Esophagus squamous epithelium (tissue), 5 donors: ENCODE measurements around the gene HLA-DPA1. TPM values are rescaled to one million over a fixed set of nuclear protein-coding genes. Genes with fewer than 3 reads are reported as not detected.

Experiments
- DNase-seq: peaks from one replicate; lab custom pipeline; 2025; lab: John Stamatoyannopoulos, UW
- H3K27ac ChIP-seq, 4 donors: fragments of 200-600 bp; sonication (generic); one replicate each; pipeline ENCODE4 v1.5.1; 2016 to 2019; ENCODE audit warnings: mild to moderate bottlenecking in 1 of 4
- H3K27me3 ChIP-seq, 4 donors: fragments of 200-600 bp; sonication (generic); 1 replicate in 3 of 4; 2 replicates in 1 of 4; pipeline versions ENCODE4 v1.5.1 to v1.6.0; 2017 to 2021; ENCODE audit warnings: antibody characterized with exemption in 1 of 4
- H3K36me3 ChIP-seq, 3 donors: fragments of 200-600 bp; sonication (generic); one replicate each; pipeline ENCODE4 v1.5.1; 2016 to 2019
- H3K4me1 ChIP-seq, 3 donors: fragments of 200-600 bp; sonication (generic); one replicate each; pipeline ENCODE4 v1.5.1; 2017 to 2019
- H3K4me3 ChIP-seq, 4 donors: fragments of 200-600 bp; sonication (generic); 1 replicate in 3 of 4; 2 replicates in 1 of 4; pipeline ENCODE4 v1.5.1; 2016 to 2019; ENCODE audit warnings: mild to moderate bottlenecking in 2 of 4, moderate library complexity in 1 of 4
- H3K9me3 ChIP-seq, 3 donors: fragments of 200-600 bp; sonication (generic); one replicate each; pipeline ENCODE4 v1.5.1; 2016 to 2019
- CTCF ChIP-seq, 6 experiments: fragments of 450-650 bp in 4 of 6; fragments of 200-600 bp in 2 of 6; sonication (generic) in 2 of 6; IDR thresholded peaks; one replicate each; pipeline ENCODE4 v1.5.1; 2016 to 2019; ENCODE audit warnings: antibody characterized with exemption in 6 of 6, mild to moderate bottlenecking in 4 of 6, moderate library complexity in 4 of 6
- POLR2A ChIP-seq, 4 donors: fragments of 450-650 bp; IDR thresholded peaks; one replicate each; pipeline ENCODE4 v1.6.1; 2017; ENCODE audit warnings: antibody characterized with exemption in 4 of 4, mild to moderate bottlenecking in 4 of 4, moderate library complexity in 3 of 4
- WGBS, 2 donors: methylation state at CpG; one replicate each; pipeline ENCODE4 v1.1.5; 2018; 5-methylcytosine and 5-hydroxymethylcytosine counted together
- intact Hi-C: fragments of 100-400 bp; cut with DNase I; formaldehyde crosslinking; loops from one replicate; pipeline ENCODE4 v1.15.0; 2022
- total RNA-seq, 4 donors: library from RNA; depleted of rRNA; stranded (reverse); fragments of >200 nt; gene quantifications; one replicate each; pipeline ENCODE4 v1.1.0, GENCODE V29; 2016
- donor health status: DM: yes; HTN: yes; CAD: no.

Gene HLA-DPA1
- total RNA-seq, 4 donors from 2014 or later: 6.2 to 114 (median 48.2) TPM

- TF ChIP-seq POLR2A (IDR thresholded peaks at IDR 0.05): no peak
- TF ChIP-seq CTCF (IDR thresholded peaks at IDR 0.05): no peak
- intact Hi-C loops: no loop called here
- Histone ChIP-seq H3K27ac (peak overlapping the region; percentile 61 to 86 (median 78)), H3K4me1 (peaks cover 11 to 34% (median 12%) of the 10 kb centered on the region in 3 donors), H3K9me3 (no peaks in the 10 kb centered on the region), H3K27me3 (no peaks in the 10 kb centered on the region), H3K36me3 (peaks cover 0 to 26% (median 0%) of the 10 kb centered on the region in 3 donors), H3K4me3 (peak overlapping the region; percentile 9 to 59 (median 48))
- 64 to 68% methylated on average over 16 of the region's 16 CpGs for WGBS, 2 donors
- DNase-seq: no peak
Measured at GRCh38 chr6:33081098-33081824, 7.8 kb upstream of the HLA-DPA1 start.

- Histone ChIP-seq H3K4me1 (peaks cover 11 to 34% (median 12%) of the 10 kb centered on the region in 3 donors), H3K9me3 (no peaks in the 10 kb centered on the region), H3K27ac (peak overlapping the region; percentile 61 to 86 (median 78)), H3K27me3 (no peaks in the 10 kb centered on the region), H3K4me3 (peak overlapping the region; percentile 9 to 59 (median 48)), H3K36me3 (peaks cover 0 to 18% (median 0%) of the 10 kb centered on the region in 3 donors)
- no peak for DNase-seq
- TF ChIP-seq CTCF (IDR thresholded peaks at IDR 0.05): no peak
- TF ChIP-seq POLR2A (IDR thresholded peaks at IDR 0.05): peak in 2 of 4 donors; percentile 20 to 24
- whole genome bisulfite sequencing, 2 donors: 15 to 22% methylated on average over 36 of the region's 49 CpGs
- intact Hi-C loops: no loop called here
Measured at GRCh38 chr6:33080127-33081089, 7.0 kb upstream of the HLA-DPA1 start.

GRCh38 chr6:33079580-33079979 lies 6.1 kb upstream of the HLA-DPA1 start:
- DNase-seq: no peak
- H3K27ac ChIP-seq: peak overlapping the region in 2 of 4 donors; percentile 30 to 86
- intact Hi-C loops: no loop called here
- TF ChIP-seq CTCF (IDR thresholded peaks at IDR 0.05) (no peak), POLR2A (IDR thresholded peaks at IDR 0.05) (no peak)
- 56 to 58% methylated on average over 4 of the region's 4 CpGs for WGBS, 2 donors
- H3K27me3 ChIP-seq: no peaks in the 10 kb centered on the region
- no peaks in the 10 kb centered on the region for H3K9me3 ChIP-seq
- H3K4me1 ChIP-seq: peaks cover 11 to 34% (median 12%) of the 10 kb centered on the region in 3 donors
- H3K36me3 ChIP-seq: peaks cover 0 to 10% (median 0%) of the 10 kb centered on the region in 3 donors
- H3K4me3 ChIP-seq: no peak overlapping the region

- intact Hi-C loops: no loop called here
- no peak for DNase-seq
- Histone ChIP-seq H3K4me1 (peaks cover 11 to 34% (median 12%) of the 10 kb centered on the region in 3 donors), H3K27me3 (no peaks in the 10 kb centered on the region), H3K4me3 (no peak overlapping the region), H3K36me3 (peaks cover 0 to 4% (median 0%) of the 10 kb centered on the region in 3 donors), H3K9me3 (no peaks in the 10 kb centered on the region), H3K27ac (peak overlapping the region in 1 of 4 donors; percentile 30)
- TF ChIP-seq POLR2A (IDR thresholded peaks at IDR 0.05): no peak
- TF ChIP-seq CTCF (IDR thresholded peaks at IDR 0.05): no peak
- WGBS, 2 donors: 51 to 64% methylated on average over 2 of the region's 2 CpGs
Measured at GRCh38 chr6:33078919-33079521, 5.6 kb upstream of the HLA-DPA1 start.
